ENCODE results near the gene NKAIN2.

DNA sequence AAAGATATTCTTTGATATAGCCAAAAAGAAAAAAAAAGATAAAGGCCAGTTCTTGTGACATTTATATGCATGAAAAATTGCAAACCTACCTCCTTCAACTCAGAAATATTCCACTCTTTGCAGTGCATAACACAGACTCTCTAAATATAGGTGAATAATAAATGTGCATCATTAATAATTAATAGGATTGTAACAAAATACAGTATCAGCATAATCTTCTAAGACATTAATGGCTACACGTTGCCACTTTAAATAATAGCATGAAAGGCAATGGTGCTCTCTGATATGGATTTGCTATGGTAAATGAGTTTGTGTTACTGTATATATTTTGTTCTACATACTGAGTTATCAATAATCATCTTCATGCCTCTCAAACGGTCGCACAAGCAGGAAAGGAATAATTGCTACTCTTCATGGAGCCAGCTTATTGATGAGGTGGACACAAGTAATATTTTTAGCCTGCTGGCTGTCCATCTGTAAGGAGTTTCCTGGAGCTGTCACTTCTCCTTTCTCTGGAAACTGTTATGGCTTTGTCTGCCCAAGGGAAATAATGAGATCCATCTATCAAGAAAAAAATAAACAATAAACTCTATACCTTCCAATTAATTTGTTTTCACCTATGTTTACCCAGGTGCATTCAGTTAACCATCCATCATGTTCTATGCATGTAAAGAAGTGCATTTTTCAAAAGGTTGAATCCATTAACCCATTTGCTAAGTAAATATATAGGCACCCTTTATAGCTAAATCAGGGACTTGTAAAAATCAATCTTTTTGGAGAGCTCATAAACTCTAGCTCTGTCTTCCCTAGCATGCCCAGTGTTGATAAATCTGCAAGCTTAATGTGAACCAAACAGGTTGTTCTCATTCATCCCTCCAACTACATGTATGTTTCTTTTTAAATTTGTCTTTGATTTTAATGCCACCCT lies 253.0 kb downstream of the NKAIN2 start:
- TF ChIP-seq, protein P1, sequence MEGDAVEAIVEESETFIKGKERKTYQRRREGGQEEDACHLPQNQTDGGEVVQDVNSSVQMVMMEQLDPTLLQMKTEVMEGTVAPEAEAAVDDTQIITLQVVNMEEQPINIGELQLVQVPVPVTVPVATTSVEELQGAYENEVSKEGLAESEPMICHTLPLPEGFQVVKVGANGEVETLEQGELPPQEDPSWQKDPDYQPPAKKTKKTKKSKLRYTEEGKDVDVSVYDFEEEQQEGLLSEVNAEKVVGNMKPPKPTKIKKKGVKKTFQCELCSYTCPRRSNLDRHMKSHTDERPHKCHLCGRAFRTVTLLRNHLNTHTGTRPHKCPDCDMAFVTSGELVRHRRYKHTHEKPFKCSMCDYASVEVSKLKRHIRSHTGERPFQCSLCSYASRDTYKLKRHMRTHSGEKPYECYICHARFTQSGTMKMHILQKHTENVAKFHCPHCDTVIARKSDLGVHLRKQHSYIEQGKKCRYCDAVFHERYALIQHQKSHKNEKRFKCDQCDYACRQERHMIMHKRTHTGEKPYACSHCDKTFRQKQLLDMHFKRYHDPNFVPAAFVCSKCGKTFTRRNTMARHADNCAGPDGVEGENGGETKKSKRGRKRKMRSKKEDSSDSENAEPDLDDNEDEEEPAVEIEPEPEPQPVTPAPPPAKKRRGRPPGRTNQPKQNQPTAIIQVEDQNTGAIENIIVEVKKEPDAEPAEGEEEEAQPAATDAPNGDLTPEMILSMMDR (IDR thresholded peaks at IDR 0.05), result no peak
- TF ChIP-seq TEAD4 (IDR thresholded peaks at IDR 0.05; ENCODE audit: borderline replicate concordance, insufficient read depth) (no peak), YY1 (IDR thresholded peaks at IDR 0.05; ENCODE audit: low read depth) (no peak), SMC3 (IDR thresholded peaks at IDR 0.05; ENCODE audit: low read depth, low read length) (no peak), EZH2phosphoT487 (IDR thresholded peaks at IDR 0.05; ENCODE audit: borderline replicate concordance, low read depth) (no peak), POLR2AphosphoS5 (IDR thresholded peaks at IDR 0.05; ENCODE audit: low read depth, low read length) (no peak), EP300 (IDR thresholded peaks at IDR 0.05; ENCODE audit: borderline replicate concordance in 1 of 2, low read depth in 1 of 2, low read length in 1 of 2) (no peak), RXRA (IDR thresholded peaks at IDR 0.05; ENCODE audit: borderline replicate concordance, low read depth) (no peak), GABPA (IDR thresholded peaks at IDR 0.05; ENCODE audit: low read depth) (no peak), TCF12 (IDR thresholded peaks at IDR 0.05) (no peak), MXI1 (IDR thresholded peaks at IDR 0.05; ENCODE audit: low read depth, low read length) (no peak)
- TF ChIP-seq, protein P2, sequence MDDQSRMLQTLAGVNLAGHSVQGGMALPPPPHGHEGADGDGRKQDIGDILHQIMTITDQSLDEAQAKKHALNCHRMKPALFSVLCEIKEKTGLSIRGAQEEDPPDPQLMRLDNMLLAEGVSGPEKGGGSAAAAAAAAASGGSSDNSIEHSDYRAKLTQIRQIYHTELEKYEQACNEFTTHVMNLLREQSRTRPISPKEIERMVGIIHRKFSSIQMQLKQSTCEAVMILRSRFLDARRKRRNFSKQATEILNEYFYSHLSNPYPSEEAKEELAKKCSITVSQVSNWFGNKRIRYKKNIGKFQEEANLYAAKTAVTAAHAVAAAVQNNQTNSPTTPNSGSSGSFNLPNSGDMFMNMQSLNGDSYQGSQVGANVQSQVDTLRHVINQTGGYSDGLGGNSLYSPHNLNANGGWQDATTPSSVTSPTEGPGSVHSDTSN (IDR thresholded peaks at IDR 0.05), result no peak

Measured in SK-N-SH (cell line).